Stimulated activated memory B cell treated with anti-CD40 and anti-IgM and Interleukin-4, amounts not matched to agents 10 μg/mL and 1 μg/mL and 100 μg/mL, for 72 hours (primary cell): Measurements from ENCODE around the gene RELN.
A peak's percentile ranks its signal among the peaks of the same experiment; 100 is the strongest.

Experiments
- ATAC-seq: fragments of 150-1000 bp; cut with Tn5 transposase; 2 replicates; pipeline ENCODE4 v1.10.0; 2021
- H3K27ac Mint-ChIP-seq: one replicate; pipeline ENCODE4 v1.8.0; 2022; ENCODE audit warnings: mild to moderate bottlenecking, mixed read lengths
- H3K27me3 Mint-ChIP-seq: one replicate; pipeline ENCODE4 v1.8.0; 2022; ENCODE audit warnings: mixed read lengths
- H3K36me3 Mint-ChIP-seq: one replicate; pipeline ENCODE4 v1.8.0; 2022; ENCODE audit warnings: mixed read lengths
- H3K4me1 Mint-ChIP-seq: one replicate; pipeline ENCODE4 v1.8.0; 2022; ENCODE audit warnings: mixed read lengths
- H3K4me3 Mint-ChIP-seq: one replicate; pipeline ENCODE4 v1.8.0; 2022; ENCODE audit warnings: mild to moderate bottlenecking, moderate library complexity, mixed read lengths
- H3K9me3 Mint-ChIP-seq: one replicate; pipeline ENCODE4 v1.8.0; 2022; ENCODE audit warnings: mixed read lengths

RELN gene

DNA sequence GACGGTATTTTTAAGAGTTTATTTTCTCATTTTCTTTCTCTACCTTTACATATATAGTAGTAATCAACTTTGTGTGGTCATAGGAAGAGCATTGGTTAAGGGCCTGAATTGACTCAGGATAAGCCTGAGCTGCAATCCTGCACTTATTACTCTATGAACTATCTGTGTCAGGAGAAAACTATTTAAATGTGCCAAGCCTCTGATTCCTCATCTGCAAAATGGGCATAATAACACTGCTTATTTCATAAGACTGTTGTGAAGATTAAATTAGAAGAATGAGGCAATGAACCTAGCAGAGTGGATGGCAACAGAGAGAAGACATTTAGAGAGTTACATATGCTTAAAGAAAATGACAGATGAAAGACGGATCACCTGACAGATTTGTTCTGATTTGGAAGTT is 175.5 kb downstream of the RELN start:
- no peaks in the 10 kb centered on the region for H3K36me3 Mint-ChIP-seq
- no peak overlapping the region for H3K4me3 Mint-ChIP-seq
- no peaks in the 10 kb centered on the region for H3K9me3 Mint-ChIP-seq
- H3K27ac Mint-ChIP-seq, result no peak overlapping the region
- no peaks in the 10 kb centered on the region for H3K27me3 Mint-ChIP-seq
- peaks cover 31% of the 10 kb centered on the region for H3K4me1 Mint-ChIP-seq
- no peak for ATAC-seq

- peak overlapping the region; percentile 34 for H3K27ac Mint-ChIP-seq
- no peaks in the 10 kb centered on the region for H3K36me3 Mint-ChIP-seq
- no peak for ATAC-seq
- peaks cover 33% of the 10 kb centered on the region for H3K4me1 Mint-ChIP-seq
- no peaks in the 10 kb centered on the region for H3K9me3 Mint-ChIP-seq
- H3K27me3 Mint-ChIP-seq, result no peaks in the 10 kb centered on the region
- no peak overlapping the region for H3K4me3 Mint-ChIP-seq
Observed at GRCh38 chr7:103811997-103812396, 177.5 kb downstream of the RELN start.

GRCh38 chr7:103811290-103811689 is 178.2 kb downstream of the RELN start:
- no peaks in the 10 kb centered on the region for H3K36me3 Mint-ChIP-seq
- H3K4me3 Mint-ChIP-seq, result no peak overlapping the region
- H3K27ac Mint-ChIP-seq, result no peak overlapping the region
- H3K4me1 Mint-ChIP-seq, result peaks cover 33% of the 10 kb centered on the region
- H3K27me3 Mint-ChIP-seq, result no peaks in the 10 kb centered on the region
- no peaks in the 10 kb centered on the region for H3K9me3 Mint-ChIP-seq
- no peak for ATAC-seq

DNA sequence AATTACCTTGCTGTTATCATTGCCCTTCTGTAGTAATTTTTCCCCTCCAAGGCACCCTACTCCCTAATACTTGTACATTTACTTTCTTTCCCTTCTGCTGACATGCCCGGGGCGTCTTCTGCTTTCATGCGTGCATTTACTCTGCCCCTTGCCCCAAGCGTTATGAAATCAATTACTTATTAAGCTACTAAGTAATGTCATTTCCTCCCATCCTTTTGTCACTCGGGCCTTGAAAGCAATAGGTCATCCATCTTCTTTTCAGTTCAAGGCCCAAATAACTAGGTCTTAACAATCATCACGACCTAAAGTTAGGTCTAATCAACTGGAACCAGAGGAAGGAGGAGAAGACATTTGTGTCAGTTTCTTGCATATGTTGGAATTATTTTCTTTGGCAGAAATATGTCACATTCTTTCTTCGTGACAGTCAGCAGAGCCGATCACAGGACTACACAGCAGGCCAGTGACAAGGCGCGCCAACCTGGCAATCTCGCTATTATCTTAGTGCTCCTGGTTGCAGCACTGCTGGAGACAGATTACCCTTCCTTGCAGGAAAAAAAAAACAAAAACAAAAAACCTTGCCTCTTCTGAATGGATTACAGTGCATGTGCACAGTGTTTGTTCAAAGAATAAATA is 179.2 kb downstream of the RELN start:
- H3K27ac Mint-ChIP-seq, result no peak overlapping the region
- no peak for ATAC-seq
- H3K4me3 Mint-ChIP-seq, result no peak overlapping the region
- no peaks in the 10 kb centered on the region for H3K27me3 Mint-ChIP-seq
- peaks cover 33% of the 10 kb centered on the region for H3K4me1 Mint-ChIP-seq
- no peaks in the 10 kb centered on the region for H3K36me3 Mint-ChIP-seq
- no peaks in the 10 kb centered on the region for H3K9me3 Mint-ChIP-seq

- Mint-ChIP-seq H3K27me3 (no peaks in the 10 kb centered on the region), H3K36me3 (no peaks in the 10 kb centered on the region), H3K9me3 (no peaks in the 10 kb centered on the region), H3K4me3 (no peak overlapping the region), H3K4me1 (peaks cover 33% of the 10 kb centered on the region), H3K27ac (no peak overlapping the region)
- ATAC-seq, result peak; percentile 41
Observed at GRCh38 chr7:103809229-103809994, 180.0 kb downstream of the RELN start.

DNA sequence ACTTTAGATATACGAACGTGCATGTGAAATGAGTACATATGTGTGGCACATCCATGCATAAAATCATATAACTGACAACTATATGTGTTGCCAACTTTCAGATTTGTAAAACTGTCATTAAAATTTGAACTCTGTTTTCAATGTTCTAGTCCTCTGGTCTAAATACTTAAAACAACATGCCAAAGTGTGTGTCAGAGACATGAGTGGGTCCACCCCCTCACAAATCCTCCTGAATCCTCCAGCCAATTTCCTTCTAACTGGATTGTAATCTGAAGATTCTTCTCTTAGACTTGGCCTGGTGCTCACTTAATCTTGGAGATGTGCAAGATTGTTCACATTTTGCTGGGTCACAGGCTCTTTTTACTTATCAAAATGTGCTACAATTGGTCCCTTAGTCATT is 184.1 kb downstream of the RELN start:
- no peak overlapping the region for H3K4me3 Mint-ChIP-seq
- no peaks in the 10 kb centered on the region for H3K27me3 Mint-ChIP-seq
- no peaks in the 10 kb centered on the region for H3K36me3 Mint-ChIP-seq
- H3K9me3 Mint-ChIP-seq, result no peaks in the 10 kb centered on the region
- H3K27ac Mint-ChIP-seq, result no peak overlapping the region
- H3K4me1 Mint-ChIP-seq, result peaks cover 16% of the 10 kb centered on the region
- ATAC-seq, result no peak

- Mint-ChIP-seq H3K36me3 (no peaks in the 10 kb centered on the region), H3K27me3 (no peaks in the 10 kb centered on the region), H3K27ac (no peak overlapping the region)
Observed at GRCh38 chr7:103803631-103804030, 185.8 kb downstream of the RELN start.

DNA sequence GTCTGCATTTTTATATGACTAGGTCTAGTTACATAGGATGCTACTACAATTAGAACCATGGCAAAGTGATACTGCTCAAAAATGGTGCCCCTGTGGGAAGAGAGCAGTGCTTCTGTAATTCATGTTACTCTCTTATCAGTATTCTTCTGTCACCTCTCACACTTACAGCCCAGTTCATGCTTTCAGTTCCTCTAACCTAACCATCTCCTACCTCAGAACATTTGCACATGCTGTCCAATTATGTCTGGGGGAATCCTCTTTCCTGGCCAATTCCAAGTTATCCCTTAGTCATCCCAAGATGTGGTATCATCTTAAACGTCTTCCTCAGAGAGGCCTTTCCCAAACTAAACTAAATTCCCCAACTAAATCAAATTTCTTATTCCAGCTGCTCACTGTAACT is 190.2 kb downstream of the RELN start:
- no peak for ATAC-seq
- Mint-ChIP-seq H3K4me3 (no peak overlapping the region), H3K27ac (no peak overlapping the region), H3K4me1 (no peaks in the 10 kb centered on the region), H3K9me3 (no peaks in the 10 kb centered on the region), H3K27me3 (no peaks in the 10 kb centered on the region), H3K36me3 (no peaks in the 10 kb centered on the region)

More at GRCh38 chr7:103803631-103804030, 185.8 kb downstream of the RELN start:
- ATAC-seq, result no peak
- no peaks in the 10 kb centered on the region for H3K9me3 Mint-ChIP-seq
- no peak overlapping the region for H3K4me3 Mint-ChIP-seq
- no peaks in the 10 kb centered on the region for H3K4me1 Mint-ChIP-seq

- Mint-ChIP-seq H3K27me3 (no peaks in the 10 kb centered on the region), H3K36me3 (no peaks in the 10 kb centered on the region), H3K9me3 (no peaks in the 10 kb centered on the region), H3K4me1 (no peaks in the 10 kb centered on the region), H3K27ac (no peak overlapping the region), H3K4me3 (no peak overlapping the region)
- no peak for ATAC-seq
Observed at GRCh38 chr7:103797647-103798307, 191.7 kb downstream of the RELN start.

DNA sequence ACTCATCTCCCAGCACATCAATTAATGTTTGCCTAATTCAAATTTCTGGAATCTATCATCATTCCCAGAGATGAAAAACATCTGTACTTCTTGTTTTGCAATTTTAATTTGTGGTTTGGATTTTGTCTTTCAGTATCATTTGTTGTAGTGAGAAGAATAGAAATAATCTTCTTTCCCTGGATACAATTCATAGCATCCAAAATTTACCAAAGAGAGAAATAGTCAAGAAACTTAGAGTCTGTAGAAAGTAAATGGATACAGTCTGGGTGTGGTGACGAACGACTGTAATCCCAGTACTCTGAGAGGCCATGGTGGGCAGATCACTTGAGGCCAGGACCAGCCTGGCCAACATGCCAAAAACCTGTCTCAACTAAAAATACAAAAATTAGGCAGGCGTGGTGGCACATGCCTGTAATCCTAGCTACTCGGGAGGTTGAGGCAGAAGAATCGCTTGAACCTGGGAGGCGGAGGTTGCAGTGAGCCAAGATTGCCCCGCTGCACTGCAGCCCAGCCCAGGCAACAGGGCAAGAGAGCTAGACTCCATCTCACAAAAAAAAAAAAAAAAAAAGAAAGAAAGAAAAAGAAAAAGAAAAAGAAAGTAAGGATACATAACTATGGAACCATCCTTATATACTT is 193.0 kb downstream of the RELN start:
- H3K4me3 Mint-ChIP-seq, result no peak overlapping the region
- H3K36me3 Mint-ChIP-seq, result no peaks in the 10 kb centered on the region
- no peak for ATAC-seq
- no peaks in the 10 kb centered on the region for H3K9me3 Mint-ChIP-seq
- H3K4me1 Mint-ChIP-seq, result no peaks in the 10 kb centered on the region
- H3K27me3 Mint-ChIP-seq, result no peaks in the 10 kb centered on the region
- no peak overlapping the region for H3K27ac Mint-ChIP-seq

DNA sequence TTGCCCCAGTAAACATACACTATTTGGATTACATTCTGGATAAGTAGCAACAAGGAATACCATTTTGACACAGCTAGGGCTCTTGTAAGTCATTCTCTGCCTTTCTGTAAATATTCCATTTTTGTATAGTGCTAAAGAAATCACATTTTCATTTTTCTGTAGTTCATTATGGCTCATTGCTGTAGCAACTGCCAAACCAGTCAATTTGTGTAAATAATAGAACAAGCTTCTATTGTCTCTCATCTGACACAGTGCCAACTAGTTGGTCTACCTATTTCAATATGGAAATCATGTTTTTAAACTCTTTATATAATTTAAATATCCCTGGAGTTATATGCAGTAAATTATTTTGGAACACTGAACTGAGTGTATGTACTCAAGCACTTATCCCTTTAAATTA is 193.7 kb downstream of the RELN start:
- no peaks in the 10 kb centered on the region for H3K4me1 Mint-ChIP-seq

DNA sequence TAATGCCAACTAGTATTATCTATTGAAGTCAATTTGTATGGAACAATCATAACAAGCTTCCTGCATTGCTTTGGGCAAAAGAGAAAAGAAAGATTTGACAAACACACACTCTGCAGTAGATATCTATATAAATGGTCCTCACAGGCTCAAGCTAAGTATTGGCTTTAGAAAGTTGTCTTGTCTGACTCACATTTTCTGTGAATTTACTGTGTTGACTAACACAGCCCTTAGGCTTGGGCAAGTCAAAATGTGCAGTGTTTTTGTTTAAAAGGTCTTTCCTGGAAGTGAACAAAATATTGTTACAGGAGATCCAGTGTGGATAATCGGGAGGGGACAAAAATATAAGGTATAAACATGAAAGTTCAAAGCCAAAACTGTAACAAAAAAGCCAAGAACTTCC is 194.4 kb downstream of the RELN start:
- H3K4me1 Mint-ChIP-seq, result no peaks in the 10 kb centered on the region
- no peaks in the 10 kb centered on the region for H3K27me3 Mint-ChIP-seq
- H3K27ac Mint-ChIP-seq, result no peak overlapping the region
- H3K9me3 Mint-ChIP-seq, result no peaks in the 10 kb centered on the region
- no peaks in the 10 kb centered on the region for H3K36me3 Mint-ChIP-seq
- H3K4me3 Mint-ChIP-seq, result no peak overlapping the region
- no peak for ATAC-seq

More for the DNA sequence above, 193.7 kb downstream of the RELN start:
- Mint-ChIP-seq H3K36me3 (no peaks in the 10 kb centered on the region), H3K27me3 (no peaks in the 10 kb centered on the region), H3K9me3 (no peaks in the 10 kb centered on the region), H3K27ac (no peak overlapping the region), H3K4me3 (no peak overlapping the region)
- no peak for ATAC-seq

GRCh38 chr7:103794424-103794823 is 195.0 kb downstream of the RELN start:
- no peaks in the 10 kb centered on the region for H3K9me3 Mint-ChIP-seq

GRCh38 chr7:103793614-103794013 is 195.8 kb downstream of the RELN start:
- no peak for ATAC-seq
- no peak overlapping the region for H3K4me3 Mint-ChIP-seq
- no peaks in the 10 kb centered on the region for H3K4me1 Mint-ChIP-seq
- no peak overlapping the region for H3K27ac Mint-ChIP-seq
- no peaks in the 10 kb centered on the region for H3K9me3 Mint-ChIP-seq
- no peaks in the 10 kb centered on the region for H3K27me3 Mint-ChIP-seq
- no peaks in the 10 kb centered on the region for H3K36me3 Mint-ChIP-seq

More at GRCh38 chr7:103794424-103794823, 195.0 kb downstream of the RELN start:
- Mint-ChIP-seq H3K36me3 (no peaks in the 10 kb centered on the region), H3K27ac (no peak overlapping the region), H3K27me3 (no peaks in the 10 kb centered on the region), H3K4me3 (no peak overlapping the region), H3K4me1 (no peaks in the 10 kb centered on the region)
- no peak for ATAC-seq

DNA sequence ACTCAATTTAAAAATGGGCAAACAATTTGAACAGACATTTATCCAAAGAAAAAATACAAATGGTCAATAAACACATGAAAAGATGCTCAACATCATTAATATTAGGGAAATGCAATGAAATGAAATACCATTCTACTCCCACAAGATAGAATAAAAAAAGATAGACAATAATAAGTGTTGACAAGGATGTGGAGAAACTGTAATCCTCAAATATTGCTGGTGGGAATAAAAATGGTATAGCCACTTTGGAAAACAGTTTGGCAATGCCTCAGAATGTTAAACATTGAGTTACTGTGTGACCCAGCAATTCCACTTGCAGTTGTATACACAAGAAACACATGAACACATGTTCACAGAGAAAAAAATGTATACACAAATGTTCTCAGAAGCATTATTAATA is 197.6 kb downstream of the RELN start:
- Mint-ChIP-seq H3K4me3 (no peak overlapping the region), H3K36me3 (no peaks in the 10 kb centered on the region), H3K9me3 (peaks cover 3% of the 10 kb centered on the region), H3K4me1 (no peaks in the 10 kb centered on the region), H3K27ac (no peak overlapping the region), H3K27me3 (peaks cover 10% of the 10 kb centered on the region)
- ATAC-seq, result no peak
